Measurements from ENCODE around the gene CYBA.
"Not testable (repeated sequence)": the region's sequence is repeated elsewhere in the genome, so short reads cannot be mapped to it uniquely, and the experiment has no call there.

CYBA gene

DNA sequence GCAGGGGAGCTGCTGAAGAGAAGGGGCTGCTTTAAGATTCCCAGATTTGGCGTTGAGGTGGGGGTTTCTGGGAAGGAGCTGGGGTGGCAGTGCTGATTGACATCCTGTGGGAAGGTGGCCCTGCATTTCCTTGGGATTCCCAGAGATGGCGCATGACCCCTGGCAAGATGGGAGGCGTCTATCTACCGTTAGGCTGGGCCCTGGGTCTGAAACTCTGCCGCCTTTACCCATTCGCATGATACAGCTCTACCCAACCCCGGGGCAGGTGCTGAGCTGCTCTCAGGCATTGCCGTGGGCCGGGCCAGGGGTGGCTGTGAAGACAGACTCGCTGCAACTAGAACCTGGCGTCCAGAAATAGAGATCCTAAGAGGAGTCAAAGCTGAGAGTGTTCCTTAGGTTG, 21.9 kb upstream of the CYBA start:
- in situ Hi-C loops (cut with HindIII; ENCODE audit: low sequenced_read_pairs): no loop called here
- peak; percentile 38 for TF ChIP-seq CTCF (IDR thresholded peaks at IDR 0.05; ENCODE audit: low read depth, low read length)
- H3K4me3 ChIP-seq (ENCODE audit: low read depth, low read length): no peak overlapping the region
- no peak for DNase-seq (ENCODE audit: low read depth, low spot score)

GRCh38 chr16:88671806-88672205, 21.0 kb upstream of the CYBA start:
- no peak for DNase-seq (ENCODE audit: low read depth, low spot score)
- in situ Hi-C loops (cut with HindIII; ENCODE audit: low sequenced_read_pairs): no loop called here
- no peak overlapping the region for H3K4me3 ChIP-seq (ENCODE audit: low read depth, low read length)
- TF ChIP-seq CTCF (IDR thresholded peaks at IDR 0.05; ENCODE audit: low read depth, low read length): no peak

GRCh38 chr16:88669980-88670379, 19.1 kb upstream of the CYBA start:
- H3K4me3 ChIP-seq (ENCODE audit: low read depth, low read length): no peak overlapping the region
- in situ Hi-C loops (cut with HindIII; ENCODE audit: low sequenced_read_pairs): no loop called here
- TF ChIP-seq CTCF (IDR thresholded peaks at IDR 0.05; ENCODE audit: low read depth, low read length): no peak
- DNase-seq (ENCODE audit: low read depth, low spot score): no peak

GRCh38 chr16:88669493-88669892, 18.6 kb upstream of the CYBA start:
- DNase-seq (ENCODE audit: low read depth, low spot score); in situ Hi-C loops (cut with HindIII; ENCODE audit: low sequenced_read_pairs); H3K4me3 ChIP-seq (ENCODE audit: low read depth, low read length): not testable (repeated sequence)

- in situ Hi-C loops (cut with HindIII; ENCODE audit: low sequenced_read_pairs): no loop called here
- TF ChIP-seq CTCF (IDR thresholded peaks at IDR 0.05; ENCODE audit: low read depth, low read length): no peak
- DNase-seq (ENCODE audit: low read depth, low spot score): no peak
- no peak overlapping the region for H3K4me3 ChIP-seq (ENCODE audit: low read depth, low read length)
Measured at GRCh38 chr16:88667461-88667860, 16.6 kb upstream of the CYBA start.

- in situ Hi-C loops (cut with HindIII; ENCODE audit: low sequenced_read_pairs): no loop called here
- no peak for DNase-seq (ENCODE audit: low read depth, low spot score)
- no peak overlapping the region for H3K4me3 ChIP-seq (ENCODE audit: low read depth, low read length)
- TF ChIP-seq CTCF (IDR thresholded peaks at IDR 0.05; ENCODE audit: low read depth, low read length): no peak
Measured at GRCh38 chr16:88665570-88665969, 14.7 kb upstream of the CYBA start.

DNA sequence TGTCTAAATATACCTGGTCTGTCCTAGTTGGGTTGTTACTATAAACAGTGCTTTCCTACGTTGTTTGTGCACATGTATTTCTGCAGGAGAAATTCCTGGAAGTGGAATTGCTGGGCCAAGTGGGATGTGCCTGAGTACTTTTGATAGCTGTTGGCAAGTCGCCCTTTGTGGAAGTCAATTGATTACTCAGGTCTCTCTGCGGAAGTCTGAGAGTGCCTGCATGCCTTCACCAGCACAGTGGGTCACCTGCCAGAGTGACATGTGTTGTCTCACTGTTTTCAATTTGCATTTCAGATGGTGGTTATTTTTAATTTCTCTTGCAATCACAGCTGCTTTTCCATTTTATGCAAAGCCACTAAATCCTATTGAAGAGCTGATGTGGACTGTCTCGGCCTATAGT, 14.3 kb upstream of the CYBA start:
- no peak for TF ChIP-seq CTCF (IDR thresholded peaks at IDR 0.05; ENCODE audit: low read depth, low read length)
- in situ Hi-C loops (cut with HindIII; ENCODE audit: low sequenced_read_pairs): no loop called here
- no peak overlapping the region for H3K4me3 ChIP-seq (ENCODE audit: low read depth, low read length)
- DNase-seq (ENCODE audit: low read depth, low spot score): no peak

Measured in astrocyte of the spinal cord (primary cell).